ENCODE results near the gene ACACB. TPM values are rescaled to one million over a fixed set of nuclear protein-coding genes. Genes with fewer than 3 reads are reported as not detected.

The ACACB gene
- total and polyA plus RNA-seq, 2 donors (not counting 3 experiments of a cell fraction or from before 2014, with no cell fraction given): 1.3 to 5.7 TPM

DNA sequence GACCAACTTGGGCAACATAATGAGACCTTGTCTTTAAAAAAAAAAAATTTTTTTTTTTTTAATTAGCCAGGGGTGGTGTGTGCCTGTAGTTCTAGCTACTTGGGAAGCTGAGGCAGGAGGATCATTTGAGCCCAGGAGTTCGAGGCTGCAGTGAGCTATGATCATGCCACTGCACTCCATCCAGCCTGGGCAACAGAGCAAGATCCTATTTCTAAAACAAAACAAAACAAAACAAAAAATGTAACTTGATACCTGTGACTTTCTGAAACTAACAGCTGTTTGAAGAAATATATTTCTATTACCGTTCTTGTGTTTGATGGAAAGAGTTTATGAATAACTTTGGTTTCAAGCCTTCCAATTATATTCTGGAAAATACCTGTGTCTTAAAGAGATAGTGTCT, 1.7 kb upstream of the ACACB start:
- H3K27me3 ChIP-seq (ENCODE audit: control insufficient read depth in 2 of 2, insufficient read depth in 2 of 2, low read length in 2 of 2): no peaks in the 10 kb centered on the region
- no peaks in the 10 kb centered on the region for H3K9me1 ChIP-seq (replicated peaks; ENCODE audit: control insufficient read depth, extremely low read depth, insufficient read depth, low read length)
- H3K9me3 ChIP-seq (replicated peaks; ENCODE audit: control insufficient read depth, insufficient read depth, low read length): no peaks in the 10 kb centered on the region
- no peaks in the 10 kb centered on the region for H3K79me2 ChIP-seq (ENCODE audit: control insufficient read depth, insufficient read depth, low read length)
- ChIA-PET POLR2A (no interaction called here), CTCF (interaction anchor here (1.1 kb wide), 1 partner anchor 271 kb away, joined by 3 read pairs; no protein-coding TSS in a partner anchor)
- no TSS peak for BruUV-seq (replicated peaks)
- H3K9ac ChIP-seq (replicated peaks; ENCODE audit: extremely low read depth, insufficient read depth, low read length): no peak overlapping the region
- H3K27ac ChIP-seq (ENCODE audit: insufficient read depth, low read depth, low read length): no peak overlapping the region
- no peak overlapping the region for H3K4me2 ChIP-seq (ENCODE audit: insufficient read depth, low read length)
- peaks cover 0 to 2% of the 10 kb centered on the region in 2 experiments for H3K36me3 ChIP-seq (ENCODE audit: control insufficient read depth in 2 of 2, extremely low read depth in 1 of 2, insufficient read depth in 2 of 2, low read length in 2 of 2)
- no peak overlapping the region for H2AFZ ChIP-seq (ENCODE audit: low read depth, low read length)
- dilution Hi-C loops (cut with MboI; ENCODE audit: extremely low pct_ligation_motif_present, low sequenced_read_pairs) (no loop called here), intact Hi-C loops (cut with micrococcal nuclease) (loop anchor here (5.0 kb wide), 2 partner anchors 148 to 552 kb away; partner anchors contain the start of genes ISCU and SART3)
- H3K4me3 ChIP-seq (replicated peaks in 1 of 3; ENCODE audit: insufficient read depth in 1 of 3, low read depth in 1 of 3, low read length in 3 of 3): no peak overlapping the region
- TF ChIP-seq POLR2AphosphoS5 (IDR thresholded peaks at IDR 0.05; ENCODE audit: insufficient read depth, low read depth, low read length) (no peak), EZH2 (IDR thresholded peaks at IDR 0.05; ENCODE audit: borderline replicate concordance, low read depth, low read length, severe bottlenecking) (no peak), FOS (IDR thresholded peaks at IDR 0.05; ENCODE audit: borderline replicate concordance, insufficient read depth, low read length) (no peak), GATA2 (IDR thresholded peaks at IDR 0.05; ENCODE audit: insufficient read depth, insufficient read length, low read depth, low read length) (no peak), JUN (IDR thresholded peaks at IDR 0.05; ENCODE audit: borderline replicate concordance, insufficient read depth, insufficient read length, low read depth) (no peak), POLR2A (IDR thresholded peaks at IDR 0.05; ENCODE audit: low read depth, low read length) (no peak)
- TF ChIP-seq, protein P1, sequence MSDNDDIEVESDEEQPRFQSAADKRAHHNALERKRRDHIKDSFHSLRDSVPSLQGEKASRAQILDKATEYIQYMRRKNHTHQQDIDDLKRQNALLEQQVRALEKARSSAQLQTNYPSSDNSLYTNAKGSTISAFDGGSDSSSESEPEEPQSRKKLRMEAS (IDR thresholded peaks at IDR 0.05; ENCODE audit: insufficient read depth, insufficient read length): no peak
- TF ChIP-seq, protein P2, sequence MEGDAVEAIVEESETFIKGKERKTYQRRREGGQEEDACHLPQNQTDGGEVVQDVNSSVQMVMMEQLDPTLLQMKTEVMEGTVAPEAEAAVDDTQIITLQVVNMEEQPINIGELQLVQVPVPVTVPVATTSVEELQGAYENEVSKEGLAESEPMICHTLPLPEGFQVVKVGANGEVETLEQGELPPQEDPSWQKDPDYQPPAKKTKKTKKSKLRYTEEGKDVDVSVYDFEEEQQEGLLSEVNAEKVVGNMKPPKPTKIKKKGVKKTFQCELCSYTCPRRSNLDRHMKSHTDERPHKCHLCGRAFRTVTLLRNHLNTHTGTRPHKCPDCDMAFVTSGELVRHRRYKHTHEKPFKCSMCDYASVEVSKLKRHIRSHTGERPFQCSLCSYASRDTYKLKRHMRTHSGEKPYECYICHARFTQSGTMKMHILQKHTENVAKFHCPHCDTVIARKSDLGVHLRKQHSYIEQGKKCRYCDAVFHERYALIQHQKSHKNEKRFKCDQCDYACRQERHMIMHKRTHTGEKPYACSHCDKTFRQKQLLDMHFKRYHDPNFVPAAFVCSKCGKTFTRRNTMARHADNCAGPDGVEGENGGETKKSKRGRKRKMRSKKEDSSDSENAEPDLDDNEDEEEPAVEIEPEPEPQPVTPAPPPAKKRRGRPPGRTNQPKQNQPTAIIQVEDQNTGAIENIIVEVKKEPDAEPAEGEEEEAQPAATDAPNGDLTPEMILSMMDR (IDR thresholded peaks at IDR 0.05; ENCODE audit: extremely low read depth in 1 of 2, insufficient read depth in 1 of 2, low read depth in 1 of 2, low read length in 2 of 2): no peak
- peaks cover 12% of the 10 kb centered on the region for H3K4me1 ChIP-seq (ENCODE audit: control insufficient read depth, extremely low read depth, insufficient read depth, low read length)
- no peak for FAIRE-seq
- DNase-seq (ENCODE audit: low read depth, low spot score): no peak
- H4K20me1 ChIP-seq (replicated peaks; ENCODE audit: control insufficient read depth, extremely low read depth, insufficient read depth, low read length): no peaks in the 10 kb centered on the region

Data from endothelial cell of umbilical vein (primary cell).